Endodermal cell (in vitro differentiated cells): ENCODE results near the gene DDX20. TPM values are rescaled to one million over a fixed set of nuclear protein-coding genes. Genes with fewer than 3 reads are reported as not detected.

Experiments
- DNase-seq: peaks from one replicate; pipeline ENCODE4 v3.0.0-alpha.2; 2017
- H3K27ac ChIP-seq: 2 replicates; pipeline ENCODE4 v1.5.1; 2013; ENCODE audit warnings: mild to moderate bottlenecking, low read depth, low read length, moderate library complexity
- H3K27me3 ChIP-seq: 2 replicates; pipeline ENCODE4 v1.6.1; 2013; ENCODE audit warnings: mild to moderate bottlenecking, low read length, moderate library complexity; ENCODE audit not compliant: insufficient read depth, control insufficient read depth, poor library complexity, severe bottlenecking
- H3K36me3 ChIP-seq: 2 replicates; pipeline ENCODE4 v1.7.0; 2013; ENCODE audit warnings: mild to moderate bottlenecking, low read length, moderate library complexity; ENCODE audit not compliant: control insufficient read depth, insufficient read depth
- H3K4me1 ChIP-seq: one replicate; pipeline ENCODE4 v1.7.0; 2013; ENCODE audit warnings: low read length; ENCODE audit not compliant: control insufficient read depth, insufficient read depth
- H3K4me3 ChIP-seq: 2 replicates; pipeline ENCODE4 v1.5.1; 2013; ENCODE audit warnings: mild to moderate bottlenecking, low read length, moderate library complexity
- H3K9ac ChIP-seq: 2 replicates; pipeline ENCODE4 v1.6.1; 2013; ENCODE audit warnings: mild to moderate bottlenecking, low read length, moderate library complexity; ENCODE audit not compliant: poor library complexity, severe bottlenecking; ENCODE audit errors: extremely low read depth
- H3K9me3 ChIP-seq: 2 replicates; pipeline ENCODE4 v1.6.1; 2013; ENCODE audit warnings: mild to moderate bottlenecking, low read length, moderate library complexity; ENCODE audit not compliant: control insufficient read depth
- H3K27ac Mint-ChIP-seq: 2 replicates; pipeline ENCODE4 v1.8.0; 2020; ENCODE audit warnings: mixed read lengths
- H3K27me3 Mint-ChIP-seq: 2 replicates; pipeline ENCODE4 v1.8.0; 2021; ENCODE audit warnings: mild to moderate bottlenecking, mixed read lengths; ENCODE audit not compliant: insufficient read depth
- H3K36me3 Mint-ChIP-seq: 2 replicates; pipeline ENCODE4 v1.8.0; 2020; ENCODE audit warnings: low read depth, mixed read lengths
- H3K4me1 Mint-ChIP-seq: 2 replicates; pipeline ENCODE4 v1.8.0; 2020; ENCODE audit warnings: mixed read lengths
- H3K4me3 Mint-ChIP-seq: 2 replicates; pipeline ENCODE4 v1.8.0; 2020; ENCODE audit warnings: mild to moderate bottlenecking, moderate library complexity, mixed read lengths
- H3K9me3 Mint-ChIP-seq: 2 replicates; pipeline ENCODE4 v1.8.0; 2020; ENCODE audit warnings: mild to moderate bottlenecking, mixed read lengths
- WGBS, 2 experiments: methylation state at CpG; one replicate each; pipeline versions ENCODE4 v1.1.5 to v1.1.7; 2013; ENCODE audit warnings: missing lambda C conversion rate in 2 of 2, mixed read lengths in 1 of 2; ENCODE audit not compliant: insufficient coverage in 1 of 2, insufficient read length in 1 of 2; 5-methylcytosine and 5-hydroxymethylcytosine counted together
- total RNA-seq, 2 donors: library from RNA; stranded (reverse); fragmentation: NEBNext Ultra II Directional in 1 of 2; extraction: Animal tissue kit (Norgen Biotek cat#: 25700) in 1 of 2; gene quantifications; 2 replicates in 1 of 2; 3 replicates in 1 of 2; pipeline ENCODE4 v1.2.1, GENCODE V29; 2021
- TF ChIP-seq, protein P1 (sequence below): fragments of 200-600 bp; sonication (generic); conservative IDR thresholded peaks from 2 replicates; pipeline ENCODE4 v1.5.0; 2021; ENCODE audit warnings: antibody characterized with exemption, mild to moderate bottlenecking

The DDX20 gene
- total RNA-seq, 2 donors from 2014 or later = 19.4 to 19.8 TPM

DNA sequence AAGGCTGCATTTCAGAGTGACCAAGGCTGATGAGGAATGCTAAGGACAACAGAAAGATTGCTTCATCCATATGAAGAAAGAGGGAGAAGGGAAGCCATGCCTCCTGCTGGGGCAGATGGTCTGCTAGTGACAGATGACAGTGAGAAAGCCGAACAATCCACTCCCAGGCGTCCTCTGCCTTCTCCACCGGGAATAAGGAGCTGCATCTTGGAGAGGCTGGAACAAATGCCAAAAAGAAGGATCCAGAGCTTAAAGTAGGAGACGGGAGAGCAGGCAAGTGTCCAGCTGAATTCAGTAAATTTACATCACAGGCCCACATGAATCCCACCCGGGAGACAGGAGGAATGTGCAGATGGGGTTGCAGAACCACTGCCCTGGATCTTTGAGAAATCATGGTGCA lies 33.4 kb downstream of the DDX20 start:
- TF ChIP-seq, protein P1, sequence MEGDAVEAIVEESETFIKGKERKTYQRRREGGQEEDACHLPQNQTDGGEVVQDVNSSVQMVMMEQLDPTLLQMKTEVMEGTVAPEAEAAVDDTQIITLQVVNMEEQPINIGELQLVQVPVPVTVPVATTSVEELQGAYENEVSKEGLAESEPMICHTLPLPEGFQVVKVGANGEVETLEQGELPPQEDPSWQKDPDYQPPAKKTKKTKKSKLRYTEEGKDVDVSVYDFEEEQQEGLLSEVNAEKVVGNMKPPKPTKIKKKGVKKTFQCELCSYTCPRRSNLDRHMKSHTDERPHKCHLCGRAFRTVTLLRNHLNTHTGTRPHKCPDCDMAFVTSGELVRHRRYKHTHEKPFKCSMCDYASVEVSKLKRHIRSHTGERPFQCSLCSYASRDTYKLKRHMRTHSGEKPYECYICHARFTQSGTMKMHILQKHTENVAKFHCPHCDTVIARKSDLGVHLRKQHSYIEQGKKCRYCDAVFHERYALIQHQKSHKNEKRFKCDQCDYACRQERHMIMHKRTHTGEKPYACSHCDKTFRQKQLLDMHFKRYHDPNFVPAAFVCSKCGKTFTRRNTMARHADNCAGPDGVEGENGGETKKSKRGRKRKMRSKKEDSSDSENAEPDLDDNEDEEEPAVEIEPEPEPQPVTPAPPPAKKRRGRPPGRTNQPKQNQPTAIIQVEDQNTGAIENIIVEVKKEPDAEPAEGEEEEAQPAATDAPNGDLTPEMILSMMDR = no peak
- peak; percentile 41 for DNase-seq
- no peak overlapping the region for H3K9ac ChIP-seq
- 85% methylated on average over 5 of the region's 5 CpGs for WGBS, 2 experiments
- no peaks in the 10 kb centered on the region for H3K9me3 ChIP-seq
- no peak overlapping the region for H3K27ac Mint-ChIP-seq
- peaks cover 7% of the 10 kb centered on the region for H3K4me1 Mint-ChIP-seq
- no peaks in the 10 kb centered on the region for H3K36me3 ChIP-seq
- H3K27me3 ChIP-seq = peaks cover 16% of the 10 kb centered on the region
- no peaks in the 10 kb centered on the region for H3K36me3 Mint-ChIP-seq
- no peak overlapping the region for H3K4me3 Mint-ChIP-seq
- H3K4me1 ChIP-seq = no peaks in the 10 kb centered on the region
- H3K9me3 Mint-ChIP-seq = no peaks in the 10 kb centered on the region
- H3K27me3 Mint-ChIP-seq = peaks cover 14% of the 10 kb centered on the region
- H3K27ac ChIP-seq = no peak overlapping the region
- no peak overlapping the region for H3K4me3 ChIP-seq

DNA sequence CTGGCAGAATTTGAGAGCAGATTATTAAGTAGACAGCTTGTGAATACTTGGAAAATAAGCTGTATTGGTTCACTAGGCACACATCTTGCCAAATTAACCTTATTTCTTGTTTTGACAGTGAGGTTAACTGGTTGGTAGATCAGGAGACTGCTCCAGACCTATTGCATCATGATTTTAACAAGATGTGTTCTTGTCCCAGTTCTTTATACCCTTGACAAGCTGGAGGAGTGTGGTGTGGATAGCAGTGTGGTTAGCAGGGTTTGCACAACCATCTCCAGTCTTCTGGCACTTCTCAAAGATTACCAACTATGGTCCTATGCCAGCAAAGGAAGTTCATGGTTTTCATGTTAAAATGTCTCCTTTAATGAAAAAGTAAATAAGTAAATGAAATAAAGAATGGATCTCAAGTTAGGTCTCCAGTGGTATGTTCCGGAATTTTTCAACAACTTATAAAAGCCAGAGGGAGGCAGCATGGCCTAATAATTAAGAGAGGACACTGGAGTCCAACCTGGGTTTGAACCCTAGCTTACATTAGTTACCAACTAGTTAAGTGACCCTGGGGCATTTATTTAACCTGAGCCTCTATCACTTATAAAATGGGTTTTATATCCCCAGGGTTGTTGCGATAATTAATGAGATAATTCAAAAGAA lies 34.1 kb downstream of the DDX20 start:
- no peak overlapping the region for H3K9ac ChIP-seq
- H3K27ac ChIP-seq = no peak overlapping the region
- H3K4me1 ChIP-seq = no peaks in the 10 kb centered on the region
- TF ChIP-seq, protein P1 = no peak
- H3K4me3 ChIP-seq = no peak overlapping the region
- Mint-ChIP-seq H3K4me3 (no peak overlapping the region), H3K36me3 (no peaks in the 10 kb centered on the region), H3K27me3 (peaks cover 14% of the 10 kb centered on the region), H3K4me1 (peaks cover 2% of the 10 kb centered on the region), H3K27ac (no peak overlapping the region), H3K9me3 (no peaks in the 10 kb centered on the region)
- no peak for DNase-seq
- 90 to 94% methylated on average over 1 to 2 of the region's 2 CpGs for WGBS, 2 experiments
- H3K36me3 ChIP-seq = no peaks in the 10 kb centered on the region
- peaks cover 16% of the 10 kb centered on the region for H3K27me3 ChIP-seq
- no peaks in the 10 kb centered on the region for H3K9me3 ChIP-seq

DNA sequence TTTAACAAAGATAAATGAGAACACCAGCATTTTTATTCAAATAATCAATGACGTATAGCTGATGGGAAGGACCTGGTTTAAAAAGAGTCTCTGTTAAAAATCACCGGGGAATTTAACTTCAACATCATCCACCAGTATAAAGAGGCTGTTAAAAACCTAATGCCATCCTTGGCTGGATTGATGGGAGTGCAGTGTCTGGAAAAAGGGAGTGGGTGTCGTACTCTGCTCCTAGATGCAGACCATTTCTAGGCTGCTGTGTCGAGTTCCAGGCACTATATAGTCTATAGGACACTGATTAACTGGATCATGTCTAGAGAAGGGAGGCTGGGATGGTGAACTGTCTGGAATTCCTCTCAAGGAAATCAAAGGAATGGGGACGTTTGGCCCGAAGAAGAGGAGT lies 36.1 kb downstream of the DDX20 start:
- Histone ChIP-seq H3K4me1 (no peaks in the 10 kb centered on the region), H3K27me3 (peaks cover 16% of the 10 kb centered on the region), H3K27ac (no peak overlapping the region), H3K4me3 (no peak overlapping the region), H3K36me3 (no peaks in the 10 kb centered on the region), H3K9me3 (peaks cover 8% of the 10 kb centered on the region), H3K9ac (no peak overlapping the region)
- 90 to 92% methylated on average over 4 to 6 of the region's 6 CpGs for WGBS, 2 experiments
- no peaks in the 10 kb centered on the region for H3K4me1 Mint-ChIP-seq
- H3K4me3 Mint-ChIP-seq = no peak overlapping the region
- H3K9me3 Mint-ChIP-seq = no peaks in the 10 kb centered on the region
- peaks cover 10% of the 10 kb centered on the region for H3K27me3 Mint-ChIP-seq
- no peak for DNase-seq
- no peak overlapping the region for H3K27ac Mint-ChIP-seq
- TF ChIP-seq, protein P1 = no peak
- H3K36me3 Mint-ChIP-seq = no peaks in the 10 kb centered on the region
